GM21786 (cell line): ENCODE results near the gene TPTE.
"Not testable (repeated sequence)": the region's sequence is repeated elsewhere in the genome, so short reads cannot be mapped to it uniquely, and the experiment has no call there.

ENCODE experiments used
- ATAC-seq: cut with Tn5 transposase; IDR thresholded peaks from one replicate; pipeline ENCODE4 v1.9.1; 2021; ENCODE audit not compliant: unreplicated experiment

TPTE gene

GRCh38 chr21:10616061-10616460 lies 94.7 kb downstream of the TPTE start:
- ATAC-seq = not testable (repeated sequence)

- no peak for ATAC-seq
These were observed 95.2 kb downstream of the TPTE start for GRCh38 chr21:10616535-10616934.

GRCh38 chr21:10617133-10617752 lies 95.9 kb downstream of the TPTE start:
- ATAC-seq = not testable (repeated sequence)

GRCh38 chr21:10627316-10627863 lies 106.0 kb downstream of the TPTE start:
- ATAC-seq = no peak

GRCh38 chr21:10629239-10629638 lies 107.9 kb downstream of the TPTE start:
- not testable (repeated sequence) for ATAC-seq

- ATAC-seq = not testable (repeated sequence)
These were observed 109.4 kb downstream of the TPTE start for GRCh38 chr21:10630829-10631228.

- ATAC-seq = not testable (repeated sequence)
These were observed 109.9 kb downstream of the TPTE start for GRCh38 chr21:10631316-10631715.

GRCh38 chr21:10638144-10638543 lies 116.8 kb downstream of the TPTE start:
- ATAC-seq = not testable (repeated sequence)

GRCh38 chr21:10639123-10639522 lies 117.7 kb downstream of the TPTE start:
- ATAC-seq = no peak

GRCh38 chr21:10639746-10640145 lies 118.4 kb downstream of the TPTE start:
- ATAC-seq = not testable (repeated sequence)

- no peak for ATAC-seq
These were observed 119.1 kb downstream of the TPTE start for GRCh38 chr21:10640446-10640845.

GRCh38 chr21:10641107-10641506 lies 119.7 kb downstream of the TPTE start:
- no peak for ATAC-seq

GRCh38 chr21:10645667-10646066 lies 124.3 kb downstream of the TPTE start:
- not testable (repeated sequence) for ATAC-seq

GRCh38 chr21:10649350-10650149 lies 128.2 kb downstream of the TPTE start:
- not testable (repeated sequence) for ATAC-seq

GRCh38 chr21:10650297-10650696 lies 128.9 kb downstream of the TPTE start:
- ATAC-seq = not testable (repeated sequence)
